Measurements from ENCODE around the gene NOC3L. TPM values are rescaled to one million over a fixed set of nuclear protein-coding genes. Genes with fewer than 3 reads are reported as not detected.
"Not testable (repeated sequence)": the region's sequence is repeated elsewhere in the genome, so short reads cannot be mapped to it uniquely, and the experiment has no call there.

The NOC3L gene, protein sequence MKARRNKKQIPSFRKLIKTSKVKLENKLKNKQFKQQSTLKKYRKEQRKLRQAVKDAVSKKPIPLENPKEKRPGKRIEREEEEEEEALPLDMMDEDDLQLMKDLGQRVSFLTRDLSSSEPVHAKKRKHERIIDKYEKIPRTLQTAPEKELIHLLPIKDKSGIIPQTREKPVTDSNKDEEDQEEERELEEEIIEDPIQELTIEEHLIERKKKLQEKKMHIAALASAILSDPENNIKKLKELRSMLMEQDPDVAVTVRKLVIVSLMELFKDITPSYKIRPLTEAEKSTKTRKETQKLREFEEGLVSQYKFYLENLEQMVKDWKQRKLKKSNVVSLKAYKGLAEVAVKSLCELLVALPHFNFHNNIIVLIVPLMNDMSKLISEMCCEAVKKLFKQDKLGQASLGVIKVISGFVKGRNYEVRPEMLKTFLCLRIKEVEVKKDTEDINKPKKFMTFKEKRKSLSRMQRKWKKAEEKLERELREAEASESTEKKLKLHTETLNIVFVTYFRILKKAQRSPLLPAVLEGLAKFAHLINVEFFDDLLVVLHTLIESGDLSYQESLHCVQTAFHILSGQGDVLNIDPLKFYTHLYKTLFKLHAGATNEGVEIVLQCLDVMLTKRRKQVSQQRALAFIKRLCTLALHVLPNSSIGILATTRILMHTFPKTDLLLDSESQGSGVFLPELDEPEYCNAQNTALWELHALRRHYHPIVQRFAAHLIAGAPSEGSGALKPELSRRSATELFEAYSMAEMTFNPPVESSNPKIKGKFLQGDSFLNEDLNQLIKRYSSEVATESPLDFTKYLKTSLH
- 46.5 and 63.7 TPM in 2 replicates for total RNA-seq (2014; rRNA removed; shearing (Covaris generic))

- peak; percentile 93 for DNase-seq (ENCODE audit: low spot score)
Observed at GRCh38 chr10:94362360-94363250, at the start of gene NOC3L. NOC3L (minus strand) TSS chr10:94362939; CDS start chr10:94362838, 101 bp downstream.

DNA sequence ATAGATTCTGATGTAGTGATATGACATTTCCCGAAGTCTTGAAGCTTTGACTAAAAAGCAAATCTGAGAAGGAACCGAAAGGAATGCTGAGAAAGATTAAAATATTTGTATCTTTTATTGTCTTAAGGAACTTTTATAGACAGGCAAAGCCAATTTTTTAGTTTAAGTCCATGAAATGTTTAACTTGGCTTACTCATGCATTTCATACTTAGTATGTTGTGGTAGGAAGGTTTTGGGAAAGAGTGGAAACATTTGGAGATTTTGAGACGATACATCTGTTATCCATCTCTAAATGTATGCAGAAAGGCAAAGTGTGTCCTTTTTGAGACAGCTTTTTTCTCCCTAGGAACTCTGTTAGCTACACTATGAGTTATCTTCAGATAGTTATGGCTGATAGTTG is 49.7 kb upstream of the NOC3L start:
- no peak for DNase-seq (ENCODE audit: low spot score)

DNA sequence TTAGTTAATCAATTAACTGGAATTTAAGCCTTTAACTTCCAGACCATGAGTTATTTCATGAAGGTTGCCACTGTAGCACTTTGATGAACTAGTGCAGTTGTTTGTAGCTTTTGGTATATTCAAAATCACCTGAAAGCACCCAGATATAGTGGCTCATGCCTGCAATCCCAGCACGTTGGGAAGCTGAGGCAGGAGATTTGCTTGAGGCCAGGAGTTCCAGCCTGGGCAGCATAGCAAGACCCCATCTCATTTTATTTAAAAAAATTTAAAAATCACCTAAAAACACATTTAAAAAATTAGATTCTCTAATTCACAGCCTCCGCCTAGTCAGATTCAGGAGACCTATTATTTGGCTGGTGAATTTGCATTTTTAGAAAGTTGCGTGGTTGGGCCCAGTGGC is 48.6 kb upstream of the NOC3L start:
- DNase-seq (ENCODE audit: low spot score), result no peak

DNA sequence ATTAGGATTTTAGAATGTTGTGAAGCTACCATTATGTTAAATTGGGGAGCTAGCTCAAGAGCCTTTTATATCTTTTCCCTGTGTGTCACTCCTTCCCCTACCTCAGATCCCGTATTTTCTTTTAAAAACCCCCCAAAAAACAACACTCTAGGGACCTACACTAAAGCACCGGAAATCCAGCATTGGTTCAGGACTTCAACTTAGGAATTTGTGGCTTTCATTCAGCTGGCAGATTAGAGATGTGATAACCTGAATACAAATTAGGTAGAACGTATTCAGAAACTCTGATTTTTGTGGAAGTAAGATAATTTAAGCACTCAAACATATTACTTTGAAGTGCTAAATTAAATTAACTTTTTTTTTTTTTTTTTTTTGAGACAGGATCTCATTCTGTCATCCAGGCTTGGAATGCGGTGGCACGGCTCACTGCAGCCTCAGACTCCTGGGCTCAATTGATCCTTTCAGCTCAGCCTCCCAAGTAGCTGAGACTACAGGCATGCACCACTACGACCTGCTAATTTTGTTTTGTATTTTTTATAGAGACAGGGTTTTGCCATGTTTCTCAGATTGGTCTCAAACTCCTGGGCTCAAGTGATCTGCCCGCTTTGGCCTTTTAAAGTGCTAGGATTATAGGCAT is 46.4 kb upstream of the NOC3L start:
- DNase-seq (ENCODE audit: low spot score), result no peak

GRCh38 chr10:94407668-94408067 is 44.9 kb upstream of the NOC3L start:
- DNase-seq (ENCODE audit: low spot score), result no peak

GRCh38 chr10:94405406-94405805 is 42.7 kb upstream of the NOC3L start:
- no peak for DNase-seq (ENCODE audit: low spot score)

DNA sequence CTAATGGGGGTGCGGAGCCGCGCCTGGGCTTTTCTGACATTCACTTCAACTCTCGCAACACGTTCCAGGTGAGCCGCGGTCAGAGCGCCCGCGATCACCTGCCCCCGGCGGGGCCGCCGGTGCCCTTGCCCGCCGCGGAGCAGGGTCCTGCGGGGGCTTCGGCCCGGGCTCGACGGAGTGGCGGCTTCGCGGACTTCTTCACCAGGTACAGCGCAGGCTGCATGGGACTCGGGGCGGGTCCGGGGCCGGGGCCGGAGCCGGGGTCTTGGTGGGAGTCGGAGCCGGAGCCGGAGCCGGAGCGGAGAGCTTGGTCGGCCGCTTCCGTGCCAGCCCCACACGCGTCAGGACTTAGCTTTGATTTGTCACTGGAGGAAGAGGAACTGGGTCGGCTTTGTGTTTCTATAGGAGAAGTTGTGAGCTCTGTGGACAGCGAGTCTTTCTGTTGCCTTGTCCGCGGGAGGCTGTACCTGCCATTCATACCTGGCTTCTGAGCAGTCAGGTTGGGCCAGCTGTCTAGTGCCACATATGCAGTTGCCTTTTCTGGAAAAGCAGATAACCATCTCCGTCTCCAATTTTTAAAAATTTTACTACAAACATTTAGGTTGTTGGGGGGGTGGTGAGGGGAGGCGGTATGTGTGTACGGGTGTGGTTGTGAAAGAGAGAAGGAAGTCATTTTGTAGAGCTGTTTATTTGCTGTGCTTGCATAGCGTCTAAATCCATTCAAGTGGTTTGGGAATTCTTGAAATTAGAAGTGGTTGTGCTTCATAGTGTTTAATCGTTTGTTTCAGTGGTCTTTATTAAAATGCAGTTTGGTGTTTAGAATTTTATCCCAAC is 40.9 kb upstream of the NOC3L start:
- peak; percentile 54 for DNase-seq (ENCODE audit: low spot score)

DNA sequence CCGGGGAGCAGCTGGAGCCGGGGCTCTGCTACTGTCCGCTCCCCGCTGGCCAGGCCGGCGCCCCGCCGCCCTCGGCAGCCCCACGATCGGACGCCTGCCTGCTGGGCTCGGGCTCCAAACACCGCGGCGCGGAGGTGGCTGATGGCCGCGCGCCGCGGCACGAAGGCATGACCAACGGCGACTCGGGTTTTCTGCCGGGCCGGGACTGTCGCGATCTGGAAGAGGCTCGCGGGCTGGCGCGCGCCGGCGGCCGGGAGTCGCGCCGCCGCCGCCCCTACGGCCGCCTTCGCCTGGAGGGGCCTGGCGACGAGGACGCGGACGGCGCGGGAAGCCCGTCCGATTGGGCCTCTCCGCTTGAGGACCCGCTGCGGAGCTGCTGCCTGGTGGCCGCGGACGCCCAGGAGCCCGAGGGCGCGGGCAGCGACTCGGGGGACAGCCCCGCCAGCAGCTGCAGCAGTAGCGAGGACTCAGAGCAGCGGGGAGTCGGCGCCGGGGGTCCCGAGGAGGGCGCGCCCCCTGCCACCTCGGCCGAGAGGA is 40.2 kb upstream of the NOC3L start:
- DNase-seq (ENCODE audit: low spot score), result peak; percentile 5

DNA sequence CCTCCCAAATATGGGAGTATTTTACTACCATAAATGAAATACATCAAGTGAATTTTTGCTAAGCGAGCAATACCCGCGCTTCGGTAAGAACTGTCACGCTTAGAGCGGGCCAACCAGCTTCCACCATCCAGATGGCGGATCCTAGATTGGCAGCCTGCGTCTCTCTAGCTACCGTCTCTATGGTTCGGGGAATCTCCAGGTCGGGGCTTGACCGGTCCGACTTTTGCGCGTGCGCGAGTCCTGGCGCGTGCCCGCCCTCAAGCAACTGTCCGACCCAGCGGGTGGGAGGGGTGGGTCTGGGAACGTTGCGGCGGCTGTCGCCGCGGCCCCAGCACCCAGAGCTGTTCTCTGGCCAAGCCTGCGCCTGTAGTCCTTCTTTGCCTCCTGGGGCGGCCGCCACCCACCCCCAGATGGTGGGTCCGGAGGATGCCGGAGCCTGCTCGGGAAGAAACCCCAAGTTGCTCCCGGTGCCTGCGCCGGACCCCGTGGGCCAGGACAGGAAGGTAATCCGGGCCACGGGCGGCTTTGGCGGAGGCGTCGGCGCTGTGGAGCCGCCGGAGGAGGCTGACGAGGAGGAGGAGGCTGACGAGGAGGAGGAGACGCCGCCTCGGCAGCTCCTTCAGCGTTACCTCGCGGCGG is 39.6 kb upstream of the NOC3L start, which contains the start of gene TBC1D12:
Gene TBC1D12 (plus strand): TSS at position 338 of the 639 bp plus-strand sequence. CDS start 73 bp downstream, at position 411.
- peak; percentile 95 for DNase-seq (ENCODE audit: low spot score)

DNA sequence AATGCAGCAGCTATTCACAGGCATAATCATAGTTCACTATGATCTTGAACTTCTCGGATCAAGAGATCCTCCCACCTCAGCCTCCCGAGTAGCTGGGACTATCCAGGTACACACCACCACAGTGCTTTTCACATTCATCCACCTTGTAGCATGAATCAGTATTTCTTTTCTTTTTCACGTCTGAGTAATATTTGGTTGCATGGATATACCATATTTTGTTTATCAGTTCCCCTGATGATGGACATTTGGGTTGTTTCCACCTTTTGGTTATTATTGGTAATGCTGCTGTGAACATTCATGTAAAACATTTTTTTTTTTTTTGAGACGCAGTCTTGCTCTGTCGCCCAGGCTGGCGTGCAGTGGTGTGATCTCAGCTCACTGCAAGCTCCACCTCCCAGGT is 36.0 kb upstream of the NOC3L start:
- DNase-seq (ENCODE audit: low spot score), result no peak

- peak; percentile 98 for DNase-seq (ENCODE audit: low spot score)
Observed at GRCh38 chr10:94397549-94398370, 35.0 kb upstream of the NOC3L start.

DNA sequence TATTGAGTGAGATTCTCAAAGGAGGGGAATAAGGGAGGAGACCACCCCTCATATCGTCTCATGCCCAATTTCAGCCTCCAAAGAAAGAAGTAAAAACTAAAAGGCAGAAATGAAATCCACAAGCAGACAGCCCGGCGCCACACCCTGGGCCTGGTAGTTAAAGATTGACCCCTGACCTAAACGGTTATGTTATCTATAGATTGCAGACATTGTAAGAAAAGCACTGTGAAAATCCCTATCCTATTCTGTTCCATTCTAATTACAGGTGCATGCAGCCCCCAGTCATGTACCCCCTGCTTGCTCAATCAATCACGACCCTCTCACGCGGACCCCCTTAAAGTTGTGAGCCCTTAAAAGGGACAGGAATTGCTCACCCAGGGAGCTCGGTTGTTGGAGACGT is 29.4 kb upstream of the NOC3L start:
- not testable (repeated sequence) for DNase-seq (ENCODE audit: low spot score)

GRCh38 chr10:94385733-94386132 is 23.0 kb upstream of the NOC3L start:
- not testable (repeated sequence) for DNase-seq (ENCODE audit: low spot score)

GRCh38 chr10:94383530-94383929 is 20.8 kb upstream of the NOC3L start:
- DNase-seq (ENCODE audit: low spot score), result no peak

DNA sequence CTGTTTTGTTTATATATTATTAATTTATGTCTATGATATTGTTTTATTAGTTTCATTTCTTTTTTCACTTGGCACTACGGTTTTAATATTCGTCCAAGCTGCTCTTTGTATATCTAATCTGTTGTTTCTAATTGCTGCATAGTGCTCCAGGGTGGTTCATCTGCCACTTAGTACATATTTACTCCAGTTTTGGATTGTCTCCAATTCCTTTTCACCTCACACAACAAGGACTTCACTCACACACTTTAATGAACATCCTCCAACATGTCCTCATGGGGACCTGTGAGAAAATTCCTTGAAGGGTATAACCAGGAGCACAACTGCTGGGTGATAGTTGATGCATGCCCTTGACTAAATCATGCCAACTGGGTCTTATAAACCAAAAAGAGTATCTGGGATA is 14.1 kb upstream of the NOC3L start:
- DNase-seq (ENCODE audit: low spot score), result no peak

DNA sequence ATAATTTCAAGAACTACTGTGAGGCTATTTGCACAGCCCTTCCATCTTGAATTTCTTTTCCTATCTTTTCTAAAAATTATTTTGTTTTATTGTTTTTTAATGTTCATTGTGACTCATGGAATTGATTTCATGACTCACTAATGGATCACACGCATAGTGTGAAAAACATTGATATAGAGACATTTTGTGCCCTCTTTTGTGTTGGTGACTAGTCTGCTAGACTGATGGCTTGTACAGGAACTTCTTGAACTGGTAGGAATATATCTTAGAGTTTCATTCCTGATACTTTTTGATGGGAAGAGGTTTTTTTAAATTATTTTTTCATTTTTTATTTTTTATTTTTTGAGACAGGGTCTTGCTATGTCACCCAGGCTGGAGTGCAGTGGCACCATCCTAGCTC is 12.6 kb upstream of the NOC3L start:
- DNase-seq (ENCODE audit: low spot score), result no peak

- no peak for DNase-seq (ENCODE audit: low spot score)
Observed at GRCh38 chr10:94370501-94370900, 7.8 kb upstream of the NOC3L start.

GRCh38 chr10:94366382-94366781 is 3.6 kb upstream of the NOC3L start:
- DNase-seq (ENCODE audit: low spot score), result no peak

DNA sequence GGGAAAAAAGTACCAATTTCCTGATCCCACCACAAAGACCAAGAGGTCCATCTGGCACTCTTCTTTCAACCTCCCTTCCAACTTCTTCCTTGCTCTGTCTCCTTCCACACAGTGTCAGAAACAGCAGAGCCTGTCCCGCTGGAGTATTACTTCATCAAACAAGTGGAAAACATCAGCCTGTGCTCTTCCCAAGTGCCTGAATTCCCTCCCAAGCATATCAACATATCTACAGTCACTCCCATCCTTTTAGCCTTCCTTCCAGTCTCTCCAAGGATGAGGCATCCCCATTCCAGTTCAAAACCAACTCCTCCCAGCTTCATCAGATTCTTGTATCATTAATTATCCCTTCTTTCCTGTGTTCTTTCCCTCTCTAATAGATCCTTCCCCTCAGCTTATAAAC is 1.7 kb upstream of the NOC3L start:
- DNase-seq (ENCODE audit: low spot score), result no peak
